ENCODE data around the gene PARVB. TPM values are rescaled to one million over a fixed set of nuclear protein-coding genes. Genes with fewer than 3 reads are reported as not detected.

PARVB gene
- total RNA-seq, 1 donor from 2014 or later, result 52.7 TPM

GRCh38 chr22:44207173-44207980, 183.3 kb downstream of the PARVB start:
- intact Hi-C loops (cut with micrococcal nuclease), result no loop called here

DNA sequence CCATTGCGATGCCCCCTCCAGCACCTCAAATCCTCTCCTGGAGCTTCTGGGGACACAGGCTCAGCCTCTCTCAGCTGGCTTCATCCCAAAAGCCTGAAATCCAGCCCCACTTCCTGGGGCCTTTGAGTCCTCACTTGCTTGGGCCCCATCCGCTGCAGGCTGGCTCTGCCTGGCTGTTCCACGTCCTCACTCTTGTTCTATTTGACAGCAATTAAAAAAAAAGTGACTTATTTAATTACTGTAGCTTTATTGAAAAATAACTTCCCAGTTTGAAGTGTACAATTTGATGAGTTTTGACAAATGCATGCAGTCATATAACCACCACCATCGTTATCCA, 183.8 kb downstream of the PARVB start:
- intact Hi-C loops (cut with micrococcal nuclease), result no loop called here

DNA sequence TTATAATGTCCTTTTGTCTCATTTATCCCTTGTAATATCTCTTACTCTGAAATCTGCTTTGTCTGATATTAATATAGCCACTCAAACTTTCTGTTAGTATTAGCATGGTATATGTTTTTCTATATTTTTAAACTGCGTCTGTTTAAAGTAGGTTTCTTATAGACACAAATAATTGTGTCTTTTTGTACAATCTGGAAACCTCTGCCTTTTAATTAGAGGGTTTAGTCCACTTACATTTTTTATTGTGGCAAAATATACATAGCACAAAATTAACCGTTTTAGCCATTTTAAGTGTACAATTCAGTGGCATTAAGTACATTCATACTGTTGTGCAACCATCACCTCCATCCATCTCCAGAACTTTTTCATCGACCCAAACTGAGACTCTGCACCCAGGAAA, 185.2 kb downstream of the PARVB start:
- intact Hi-C loops (cut with micrococcal nuclease), result no loop called here

- intact Hi-C loops (cut with micrococcal nuclease), result no loop called here
These were observed 186.6 kb downstream of the PARVB start for GRCh38 chr22:44210722-44211121.

- intact Hi-C loops (cut with micrococcal nuclease), result no loop called here
These were observed 187.3 kb downstream of the PARVB start for GRCh38 chr22:44211256-44211945.

GRCh38 chr22:44211946-44212930, 188.1 kb downstream of the PARVB start:
- intact Hi-C loops (cut with micrococcal nuclease), result no loop called here

DNA sequence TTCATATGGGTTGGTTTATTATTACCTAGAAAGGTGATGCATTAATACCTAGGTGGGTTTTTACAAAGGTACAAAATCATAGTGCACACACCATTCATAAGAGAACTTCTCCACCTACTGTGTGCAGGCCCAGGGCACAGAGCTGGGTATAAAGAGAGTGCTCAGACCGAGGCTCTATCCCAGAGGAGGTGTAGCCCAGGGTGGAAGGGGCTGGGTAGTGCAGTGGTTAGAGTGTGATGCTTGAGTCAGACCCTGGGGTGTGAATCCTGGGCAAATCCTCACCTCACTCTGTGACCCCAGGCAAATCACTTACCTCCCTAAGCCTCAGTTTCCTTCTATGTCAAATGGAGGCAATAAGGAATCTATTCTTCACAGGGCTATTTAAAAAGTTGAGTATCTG, 188.8 kb downstream of the PARVB start:
- intact Hi-C loops (cut with micrococcal nuclease), result no loop called here

GRCh38 chr22:44213489-44214043, 189.5 kb downstream of the PARVB start:
- intact Hi-C loops (cut with micrococcal nuclease), result no loop called here

DNA sequence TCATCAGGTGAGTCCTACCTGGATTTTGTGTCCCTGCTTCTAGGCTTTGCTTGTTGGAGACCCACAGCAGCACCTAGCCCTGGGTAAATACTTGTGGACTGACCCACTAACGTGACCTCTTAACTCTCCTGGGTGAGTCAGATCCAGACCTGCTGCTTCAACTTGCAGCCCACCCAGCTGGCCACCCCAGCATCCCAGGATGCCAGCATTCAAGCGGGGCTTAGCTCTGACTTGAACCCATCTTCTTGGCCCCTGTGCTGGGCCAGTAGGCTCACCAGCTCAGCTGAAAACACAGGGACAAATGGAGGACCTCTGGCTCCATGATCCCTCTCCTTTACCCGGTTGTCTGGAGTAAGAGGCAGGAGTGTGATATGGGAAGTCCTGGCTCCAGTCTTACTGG, 190.1 kb downstream of the PARVB start:
- intact Hi-C loops (cut with micrococcal nuclease), result no loop called here

DNA sequence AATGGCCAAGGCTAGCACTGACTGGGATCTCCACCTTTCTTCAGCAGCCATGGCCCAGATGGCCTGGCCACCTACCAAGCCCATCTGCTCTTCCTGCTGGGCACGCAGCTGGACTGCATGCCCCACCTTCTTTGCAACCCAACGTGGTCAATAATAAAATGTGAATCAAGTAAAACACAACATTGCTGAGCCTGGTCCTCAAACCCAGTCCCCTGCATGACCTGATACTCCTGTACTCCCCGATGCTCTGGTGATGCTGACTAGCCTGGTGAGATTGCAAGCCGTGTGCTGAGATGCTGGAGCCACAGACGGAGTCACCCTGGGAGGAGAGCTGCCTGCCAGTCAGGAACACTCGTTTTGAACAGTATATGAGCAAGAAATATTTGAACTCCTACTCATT, 190.7 kb downstream of the PARVB start:
- intact Hi-C loops (cut with micrococcal nuclease), result no loop called here

DNA sequence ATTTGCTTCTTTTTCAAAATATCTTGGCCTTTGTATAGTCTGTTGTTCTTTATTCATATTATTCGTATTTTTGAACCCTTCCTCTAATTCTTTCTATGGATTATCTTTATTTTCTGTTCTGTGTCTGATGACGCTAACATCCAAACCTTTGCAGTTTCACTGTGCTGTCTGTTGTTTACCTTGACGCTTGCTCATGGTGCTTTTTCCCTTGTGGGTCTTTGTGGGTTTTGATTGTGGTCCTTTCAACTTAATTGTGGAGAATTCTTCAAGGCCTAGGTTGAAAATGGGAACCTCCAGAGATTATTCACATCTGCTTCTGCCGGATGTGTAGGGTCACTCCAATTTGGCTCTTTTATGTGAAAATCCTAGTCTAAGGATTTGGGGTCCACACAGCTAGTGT, 191.2 kb downstream of the PARVB start:
- intact Hi-C loops (cut with micrococcal nuclease), result no loop called here

DNA sequence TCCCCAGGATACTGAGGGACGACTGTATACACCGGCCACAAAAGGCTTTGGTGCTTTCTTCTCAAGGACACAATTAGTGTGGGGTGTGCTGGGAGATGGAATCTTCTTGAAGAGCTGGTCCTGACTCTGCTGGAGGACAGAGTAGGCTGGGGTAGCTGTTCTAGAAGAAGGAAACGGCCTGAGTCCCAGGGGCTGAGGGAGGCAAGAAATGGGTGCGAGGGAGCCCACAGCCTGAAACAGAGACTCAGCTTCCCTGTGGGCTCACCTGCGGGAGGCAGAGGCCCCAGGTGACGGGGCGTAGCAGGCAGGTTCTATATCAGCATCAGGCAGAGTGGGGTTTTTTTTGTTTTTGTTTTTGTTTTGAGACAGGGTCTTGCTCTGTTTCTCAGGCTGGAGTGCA, 193.2 kb downstream of the PARVB start:
- intact Hi-C loops (cut with micrococcal nuclease), result no loop called here

DNA sequence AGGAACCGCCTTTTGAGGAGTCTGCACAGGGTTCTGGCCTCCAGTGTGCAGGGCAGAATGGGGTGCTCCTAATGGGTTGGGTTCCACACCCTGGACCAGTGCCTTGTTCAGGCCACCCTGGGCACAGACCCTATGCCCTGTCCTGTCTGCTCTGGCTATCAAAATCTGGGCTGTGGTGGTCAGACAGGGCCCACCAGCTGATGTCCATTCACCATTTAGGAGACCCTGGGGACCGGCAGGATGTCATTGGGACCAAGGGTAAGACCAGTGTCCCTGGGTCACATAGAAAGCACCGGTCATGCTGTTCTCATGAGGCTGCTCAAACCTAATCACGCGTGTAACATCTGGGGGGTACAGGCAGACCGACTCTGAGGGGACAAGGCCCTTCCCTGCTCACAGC, 194.0 kb downstream of the PARVB start:
- intact Hi-C loops (cut with micrococcal nuclease), result no loop called here

DNA sequence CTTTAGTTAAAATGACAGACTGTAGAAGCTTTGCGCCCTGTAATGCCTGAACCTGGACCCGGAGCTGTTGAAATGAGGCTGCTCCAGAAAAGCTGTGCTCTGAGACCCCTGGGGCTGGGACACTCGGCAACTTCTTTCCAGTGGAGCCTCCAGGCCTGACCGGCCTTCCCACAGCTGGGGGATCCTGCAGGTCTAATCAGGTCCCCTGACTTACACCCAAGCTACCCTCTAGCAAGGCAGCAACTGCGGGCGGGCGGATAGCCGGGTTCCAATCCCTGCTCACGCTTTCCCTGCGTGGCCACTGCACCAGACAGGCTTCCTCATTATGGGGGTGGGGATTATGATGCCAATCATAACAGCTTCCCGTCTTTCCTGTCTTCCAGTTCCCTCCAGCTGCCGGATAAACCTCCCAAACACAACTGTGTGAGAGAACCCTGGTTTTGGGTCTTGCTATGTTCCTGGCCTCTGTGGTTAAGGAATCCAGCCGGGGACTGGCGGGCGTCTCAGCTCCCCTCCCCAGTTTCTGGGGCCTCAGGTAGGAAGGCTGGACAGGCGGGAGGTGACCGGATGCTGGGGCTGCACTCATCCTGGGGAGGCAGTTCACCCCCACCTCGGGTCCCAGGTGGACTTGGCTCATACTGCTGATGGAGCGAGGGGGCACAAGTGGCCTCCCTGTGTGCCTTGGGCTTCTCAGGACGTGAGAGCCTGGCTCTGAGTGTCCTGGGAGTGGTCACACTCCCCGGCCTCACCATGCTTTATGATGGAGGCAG, 195.2 kb downstream of the PARVB start:
- intact Hi-C loops (cut with micrococcal nuclease), result no loop called here

- intact Hi-C loops (cut with micrococcal nuclease), result no loop called here
These were observed 196.9 kb downstream of the PARVB start for GRCh38 chr22:44220727-44221680.

DNA sequence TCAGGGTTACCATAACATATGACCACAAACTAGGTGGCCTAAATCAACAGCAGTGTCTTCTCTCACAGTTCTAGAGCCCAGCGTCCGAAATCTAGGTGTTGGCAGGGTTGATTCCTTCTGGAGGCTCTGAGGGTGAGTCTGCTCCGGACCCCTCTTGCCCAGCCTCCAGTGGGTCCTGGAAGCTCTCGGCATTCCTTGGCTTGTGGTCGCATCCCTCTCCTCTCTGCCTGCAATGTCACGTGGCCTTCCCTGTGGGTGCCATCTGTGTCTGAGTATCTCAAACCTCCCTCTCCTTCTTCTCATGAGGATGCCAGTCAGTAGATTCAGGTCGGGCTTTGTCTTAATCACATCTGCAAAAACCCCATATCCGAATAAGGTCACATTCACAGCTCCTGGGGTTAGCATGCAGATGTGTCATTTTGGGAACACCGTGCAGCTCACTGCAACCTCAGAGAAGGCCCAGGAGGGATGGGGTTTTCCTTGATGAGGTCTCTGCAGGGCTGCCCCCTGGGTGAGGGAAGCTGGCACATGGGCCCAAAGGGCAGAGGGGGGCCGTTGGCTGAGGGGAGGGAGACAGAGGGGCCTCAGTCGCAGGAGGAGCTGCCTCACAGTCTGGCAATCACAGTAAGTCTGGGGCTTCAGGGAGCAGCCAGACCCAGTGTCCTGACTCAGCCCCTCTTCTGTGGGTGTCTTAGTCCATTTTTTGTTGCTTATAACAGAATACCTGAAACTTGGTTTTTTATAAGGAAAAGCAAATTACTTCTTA, 197.8 kb downstream of the PARVB start:
- intact Hi-C loops (cut with micrococcal nuclease), result no loop called here
